BE2C (cell line): ENCODE measurements around the gene IGF1.

Experiments used
- DNase-seq: peaks from one replicate; pipeline ENCODE4 v3.0.0-alpha.2; 2020
- H3K27me3 ChIP-seq: fragments of 250-450 bp; sonication (Bioruptor Pico); 2 replicates; pipeline ENCODE4 v1.5.1; 2020; ENCODE audit warnings: mild to moderate bottlenecking
- H3K36me3 ChIP-seq: fragments of 250-450 bp; sonication (Bioruptor Pico); 2 replicates; pipeline ENCODE4 v1.5.1; 2020; ENCODE audit warnings: mild to moderate bottlenecking
- H3K4me1 ChIP-seq: fragments of 250-450 bp; sonication (Bioruptor Pico); 2 replicates; pipeline ENCODE4 v1.5.1; 2020
- H3K4me3 ChIP-seq: 2 replicates; pipeline ENCODE4 v1.5.1; 2011; ENCODE audit warnings: low read depth, low read length
- H3K9me3 ChIP-seq: fragments of 250-450 bp; sonication (Bioruptor Pico); 2 replicates; pipeline ENCODE4 v1.5.1; 2020
- CTCF ChIP-seq: IDR thresholded peaks from 2 replicates; pipeline ENCODE4 v1.5.1; 2012; ENCODE audit warnings: mild to moderate bottlenecking, low read depth, low read length

IGF1 gene

GRCh38 chr12:102474438-102475064, 5.8 kb downstream of the IGF1 start:
- H3K27me3 ChIP-seq: no peaks in the 10 kb centered on the region; the same call in 1 of the 2 replicates
- no peak for DNase-seq
- no peaks in the 10 kb centered on the region for H3K9me3 ChIP-seq
- no peak for TF ChIP-seq CTCF
- H3K4me3 ChIP-seq: no peak overlapping the region
- no peaks in the 10 kb centered on the region for H3K36me3 ChIP-seq
- H3K4me1 ChIP-seq: no peaks in the 10 kb centered on the region

GRCh38 chr12:102472496-102472895, 7.9 kb downstream of the IGF1 start:
- Histone ChIP-seq H3K36me3 (no peaks in the 10 kb centered on the region), H3K27me3 (no peaks in the 10 kb centered on the region), H3K4me1 (no peaks in the 10 kb centered on the region), H3K4me3 (no peak overlapping the region), H3K9me3 (no peaks in the 10 kb centered on the region)
- no peak for TF ChIP-seq CTCF
- DNase-seq: no peak

GRCh38 chr12:102471556-102471955, 8.8 kb downstream of the IGF1 start:
- no peaks in the 10 kb centered on the region for H3K4me1 ChIP-seq

GRCh38 chr12:102470945-102471344, 9.4 kb downstream of the IGF1 start:
- Histone ChIP-seq H3K4me3 (no peak overlapping the region), H3K9me3 (no peaks in the 10 kb centered on the region), H3K4me1 (no peaks in the 10 kb centered on the region), H3K36me3 (no peaks in the 10 kb centered on the region), H3K27me3 (no peaks in the 10 kb centered on the region)
- no peak for DNase-seq
- no peak for TF ChIP-seq CTCF

More at GRCh38 chr12:102471556-102471955, 8.8 kb downstream of the IGF1 start:
- DNase-seq: no peak
- Histone ChIP-seq H3K27me3 (no peaks in the 10 kb centered on the region), H3K9me3 (no peaks in the 10 kb centered on the region), H3K36me3 (no peaks in the 10 kb centered on the region), H3K4me3 (no peak overlapping the region)
- TF ChIP-seq CTCF: no peak

GRCh38 chr12:102468261-102468915, 12.0 kb downstream of the IGF1 start:
- TF ChIP-seq CTCF: no peak
- H3K9me3 ChIP-seq: no peaks in the 10 kb centered on the region
- no peaks in the 10 kb centered on the region for H3K4me1 ChIP-seq
- no peaks in the 10 kb centered on the region for H3K36me3 ChIP-seq
- no peak for DNase-seq
- H3K27me3 ChIP-seq: no peaks in the 10 kb centered on the region
- no peak overlapping the region for H3K4me3 ChIP-seq
